Dermis microvascular lymphatic vessel endothelial cell (primary cell): ENCODE data around the gene RCOR3. TPM values are rescaled to one million over a fixed set of nuclear protein-coding genes. Genes with fewer than 3 reads are reported as not detected.

ENCODE experiments used
- DNase-seq, 2 donors: peaks; one replicate each; pipeline versions ENCODE4 v3.0.0 to v3.0.0-alpha.2; 2010; ENCODE audit warnings: low read depth in 2 of 2
- total RNA-seq: library from RNA; depleted of rRNA; stranded (reverse); fragments of >200 nt; gene quantifications from 2 replicates; pipeline ENCODE4 v1.2.1, GENCODE V29; 2014

The RCOR3 gene
- total RNA-seq, 1 donor from 2014 or later, result 7.1 TPM

GRCh38 chr1:211324992-211325775 is 66.0 kb downstream of the RCOR3 start:
- DNase-seq, result no peak

GRCh38 chr1:211326140-211326527 is 67.0 kb downstream of the RCOR3 start:
- DNase-seq, result no peak

GRCh38 chr1:211326528-211327345 is 67.6 kb downstream of the RCOR3 start, which contains the start of gene TRAF5:
TRAF5 (plus strand) TSS chr1:211326833; CDS start chr1:211353240, 26,407 bp downstream.
- peak; percentile 14 to 48 for DNase-seq

- DNase-seq, result peak in 1 of 2 donors; percentile 33
These were observed 68.3 kb downstream of the RCOR3 start for GRCh38 chr1:211327346-211327921.

GRCh38 chr1:211328084-211328694 is 69.0 kb downstream of the RCOR3 start:
- DNase-seq, result no peak

GRCh38 chr1:211328866-211329475 is 69.8 kb downstream of the RCOR3 start:
- no peak for DNase-seq

- no peak for DNase-seq
These were observed 70.6 kb downstream of the RCOR3 start for GRCh38 chr1:211329764-211330201.

GRCh38 chr1:211330282-211330936 is 71.2 kb downstream of the RCOR3 start:
- DNase-seq, result no peak

GRCh38 chr1:211331011-211331709 is 72.0 kb downstream of the RCOR3 start:
- DNase-seq, result no peak

GRCh38 chr1:211332036-211332616 is 73.0 kb downstream of the RCOR3 start:
- peak in 1 of 2 donors; percentile 18 for DNase-seq

GRCh38 chr1:211332830-211333229 is 73.7 kb downstream of the RCOR3 start:
- no peak for DNase-seq

- peak in 1 of 2 donors; percentile 16 for DNase-seq
These were observed 74.7 kb downstream of the RCOR3 start for GRCh38 chr1:211333906-211334305.

GRCh38 chr1:211334986-211335385 is 75.8 kb downstream of the RCOR3 start:
- no peak for DNase-seq

GRCh38 chr1:211335522-211336157 is 76.5 kb downstream of the RCOR3 start:
- DNase-seq, result no peak

GRCh38 chr1:211336161-211336560 is 77.0 kb downstream of the RCOR3 start:
- no peak for DNase-seq

- DNase-seq, result no peak
These were observed 77.6 kb downstream of the RCOR3 start for GRCh38 chr1:211336775-211337174.

GRCh38 chr1:211337430-211338223 is 78.5 kb downstream of the RCOR3 start:
- no peak for DNase-seq

- no peak for DNase-seq
These were observed 79.1 kb downstream of the RCOR3 start for GRCh38 chr1:211338224-211338620.
